H1 (cell line): ENCODE measurements around the gene SCGB3A1. TPM values are rescaled to one million over a fixed set of nuclear protein-coding genes. Genes with fewer than 3 reads are reported as not detected.

ENCODE experiments used
- CHD1 ChIP-seq: IDR thresholded peaks from 2 replicates; pipeline ENCODE4 v1.6.1; 2012; ENCODE audit warnings: low read depth, low read length, improper control_type of control experiment
- NRF1 ChIP-seq: IDR thresholded peaks from 2 replicates; pipeline ENCODE4 v1.6.1; 2011; ENCODE audit warnings: mild to moderate bottlenecking, low read depth, low read length, improper control_type of control experiment
- PHF8 ChIP-seq: fragments of 200-600 bp; sonication (generic); conservative IDR thresholded peaks from 2 replicates; pipeline ENCODE4 v1.7.1; 2012; ENCODE audit warnings: low read depth, mild to moderate bottlenecking, inconsistent platforms, low read length, moderate library complexity
- SP4 ChIP-seq: IDR thresholded peaks from 2 replicates; pipeline ENCODE4 v1.6.1; 2012; ENCODE audit warnings: low read length, inconsistent platforms
- polyA plus RNA-seq, 7 experiments: library from polyadenylated mRNA; depleted of rRNA in 3 of 7; stranded (reverse) in 5 of 7; unstranded in 2 of 7; fragments of >200 nt in 5 of 7; fragments of 200-250 nt in 2 of 7; gene quantifications; 1 replicate in 5 of 7; 2 replicates in 1 of 7; 4 replicates in 1 of 7; pipeline versions ENCODE4 v1.2.1 to v1.2.3, GENCODE V29; 2011 to 2013; ENCODE audit warnings: missing spikeins in 2 of 7, mixed read lengths in 2 of 7
- total RNA-seq: library from RNA; stranded (reverse); fragmentation: NEBNext Ultra II Directional; extraction: Animal tissue kit (Norgen Biotek cat#: 25700); gene quantifications from 2 replicates; pipeline ENCODE4 v1.2.1, GENCODE V29; 2021
- TF ChIP-seq, protein P1 (sequence below): IDR thresholded peaks from 2 replicates; pipeline ENCODE4 v1.6.1; 2012; ENCODE audit warnings: inconsistent platforms
- TF ChIP-seq, protein P2 (sequence below): IDR thresholded peaks from 2 replicates; pipeline ENCODE4 v1.6.1; 2012; ENCODE audit warnings: inconsistent platforms

Gene SCGB3A1
- total and polyA plus RNA-seq, 2 of the 8 experiments (the other 6 are each of a cell fraction or from before 2014, with no cell fraction given) = 0.20 TPM; not detected in 1

DNA sequence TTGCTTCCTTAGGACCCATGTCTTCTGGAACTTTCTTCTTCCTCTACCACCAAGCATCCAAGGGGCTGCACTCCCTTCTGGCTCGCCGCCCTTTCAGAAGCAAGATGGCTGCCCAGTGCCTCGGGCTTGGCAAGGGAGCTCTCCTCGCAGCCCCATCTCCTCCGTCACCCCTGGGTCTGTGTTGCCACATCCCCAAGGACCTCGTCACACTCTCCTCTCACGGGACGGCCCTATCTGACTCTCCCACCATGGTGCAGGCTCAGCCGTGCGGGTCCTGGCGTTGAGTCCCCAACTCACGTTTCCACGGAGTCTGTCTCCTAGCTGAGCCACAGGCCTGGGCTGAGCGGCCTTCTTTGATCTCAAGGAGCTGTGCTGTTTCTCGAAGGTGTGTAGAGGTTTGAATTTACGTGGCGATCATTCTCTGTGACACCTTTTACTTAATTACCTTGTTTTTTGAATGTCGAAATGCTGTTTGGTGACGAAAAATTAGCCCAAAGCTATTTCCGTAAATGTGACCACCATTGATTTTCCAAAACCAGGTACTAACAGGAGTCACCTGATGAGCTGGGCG lies 15.0 kb upstream of the SCGB3A1 start (continued):
- TF ChIP-seq CHD1 = no peak
- TF ChIP-seq, protein P1, sequence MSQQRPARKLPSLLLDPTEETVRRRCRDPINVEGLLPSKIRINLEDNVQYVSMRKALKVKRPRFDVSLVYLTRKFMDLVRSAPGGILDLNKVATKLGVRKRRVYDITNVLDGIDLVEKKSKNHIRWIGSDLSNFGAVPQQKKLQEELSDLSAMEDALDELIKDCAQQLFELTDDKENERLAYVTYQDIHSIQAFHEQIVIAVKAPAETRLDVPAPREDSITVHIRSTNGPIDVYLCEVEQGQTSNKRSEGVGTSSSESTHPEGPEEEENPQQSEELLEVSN = no peak
- TF ChIP-seq NRF1 = no peak
- no peak for TF ChIP-seq PHF8
- no peak for TF ChIP-seq SP4
- TF ChIP-seq, protein P2, sequence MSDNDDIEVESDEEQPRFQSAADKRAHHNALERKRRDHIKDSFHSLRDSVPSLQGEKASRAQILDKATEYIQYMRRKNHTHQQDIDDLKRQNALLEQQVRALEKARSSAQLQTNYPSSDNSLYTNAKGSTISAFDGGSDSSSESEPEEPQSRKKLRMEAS = no peak
